K562 (cell line): ENCODE data around the gene RTCB. TPM values are rescaled to one million over a fixed set of nuclear protein-coding genes. Genes with fewer than 3 reads are reported as not detected.
A peak's percentile ranks its signal among the peaks of the same experiment; 100 is the strongest.

ENCODE experiments used
- CEBPB ChIP-seq: fragments of 450-650 bp; IDR thresholded peaks from 2 replicates; pipeline ENCODE4 v1.6.1; 2016; ENCODE audit warnings: missing genetic modification characterization, missing compliant biosample characterization
- ETV1 ChIP-seq: fragments of 450-650 bp; conservative IDR thresholded peaks from 2 replicates; pipeline ENCODE4 v1.6.1; 2016; ENCODE audit warnings: missing genetic modification characterization, control low read depth, low read depth, missing compliant biosample characterization
- MTA3 ChIP-seq: fragments of 450-650 bp; formaldehyde crosslinking; IDR thresholded peaks from 2 replicates; pipeline ENCODE4 v1.6.1; 2017; ENCODE audit warnings: mild to moderate bottlenecking, borderline replicate concordance
- NRF1 ChIP-seq, 2 experiments: fragments of 450-650 bp; IDR thresholded peaks in 1 of 2; conservative IDR thresholded peaks in 1 of 2; 2 replicates each; pipeline ENCODE4 v1.6.1; 2014; ENCODE audit warnings: mild to moderate bottlenecking in 2 of 2
- NUFIP1 ChIP-seq: fragments of 450-650 bp; IDR thresholded peaks from 2 replicates; pipeline ENCODE4 v1.6.1; 2018; ENCODE audit not compliant: partially characterized antibody
- POLR2AphosphoS5 ChIP-seq: IDR thresholded peaks from 2 replicates; pipeline ENCODE4 v1.6.1; 2011; ENCODE audit warnings: mild to moderate bottlenecking, low read depth, low read length, moderate library complexity; ENCODE audit not compliant: control insufficient read depth, insufficient read depth
- PTBP1 ChIP-seq: fragments of 200-400 bp; formaldehyde crosslinking; IDR thresholded peaks from 2 replicates; pipeline ENCODE4 v1.6.1; 2017; ENCODE audit warnings: low read depth, low read length
- YY1 ChIP-seq, 3 experiments: IDR thresholded peaks; 2 replicates each; pipeline ENCODE4 v1.6.1; 2011; ENCODE audit warnings: low read length in 2 of 3, mild to moderate bottlenecking in 2 of 3, moderate library complexity in 2 of 3, borderline replicate concordance in 1 of 3, control low read depth in 1 of 3, low read depth in 1 of 3; ENCODE audit not compliant: insufficient read depth in 3 of 3, insufficient replicate concordance in 2 of 3, control insufficient read depth in 1 of 3, insufficient read length in 1 of 3; ENCODE audit errors: extremely low read depth in 1 of 3
- ZNF133 ChIP-seq: fragments of 250-450 bp; sonication (Bioruptor Pico); IDR thresholded peaks from 2 replicates; pipeline ENCODE4 v1.4.0; 2020; ENCODE audit warnings: mild to moderate bottlenecking
- polyA plus RNA-seq, 8 experiments: library from polyadenylated mRNA; depleted of rRNA in 4 of 8; stranded (reverse) in 5 of 8; unstranded in 3 of 8; fragments of >200 nt; fragmentation: Nextera tagmentation in 2 of 8; fragmentation: Illumina TruSeq in 1 of 8; extraction: Ambion mirVana in 2 of 8; extraction: Trizol in 1 of 8; gene quantifications; 2 replicates each; pipeline versions ENCODE4 v1.2.1 to v1.2.3, GENCODE V29; 2011 to 2014; ENCODE audit warnings: inconsistent platforms in 1 of 8, missing spikeins in 1 of 8
- total RNA-seq, 7 experiments: library from RNA; depleted of rRNA in 6 of 7; stranded (reverse); fragments of >200 nt in 6 of 7; fragmentation: Illumina TruSeq in 2 of 7; extraction: Trizol in 2 of 7; gene quantifications; 2 replicates each; pipeline versions ENCODE4 v1.2.1 to v1.2.3, GENCODE V29; 2011 to 2021; ENCODE audit warnings: low replicate concordance in 1 of 7
- TF ChIP-seq, protein P1 (sequence below): fragments of 450-650 bp; IDR thresholded peaks from 2 replicates; pipeline ENCODE4 v1.6.1; 2017; ENCODE audit warnings: mild to moderate bottlenecking, moderate library complexity
- TF ChIP-seq, protein P2 (sequence below): fragments of 450-650 bp; IDR thresholded peaks from 2 replicates; pipeline ENCODE4 v1.6.1; 2016; ENCODE audit warnings: low read depth
- TF ChIP-seq, protein P3 (sequence below): fragments of 250-450 bp; sonication (Bioruptor Pico); IDR thresholded peaks from 2 replicates; pipeline ENCODE4 v1.9.0; 2021; ENCODE audit warnings: mild to moderate bottlenecking, inconsistent platforms
- TF ChIP-seq, protein P4 (sequence below): sonication (generic); formaldehyde crosslinking; IDR thresholded peaks from 2 replicates; pipeline ENCODE4 v1.8.0; 2022; ENCODE audit warnings: missing genetic modification reagents, mild to moderate bottlenecking, borderline replicate concordance

The RTCB gene
- total and polyA plus RNA-seq, 9 of the 15 experiments (the other 6 are each of a cell fraction or from before 2014, with no cell fraction given) = 80.3 to 269 (median 92.3) TPM

DNA sequence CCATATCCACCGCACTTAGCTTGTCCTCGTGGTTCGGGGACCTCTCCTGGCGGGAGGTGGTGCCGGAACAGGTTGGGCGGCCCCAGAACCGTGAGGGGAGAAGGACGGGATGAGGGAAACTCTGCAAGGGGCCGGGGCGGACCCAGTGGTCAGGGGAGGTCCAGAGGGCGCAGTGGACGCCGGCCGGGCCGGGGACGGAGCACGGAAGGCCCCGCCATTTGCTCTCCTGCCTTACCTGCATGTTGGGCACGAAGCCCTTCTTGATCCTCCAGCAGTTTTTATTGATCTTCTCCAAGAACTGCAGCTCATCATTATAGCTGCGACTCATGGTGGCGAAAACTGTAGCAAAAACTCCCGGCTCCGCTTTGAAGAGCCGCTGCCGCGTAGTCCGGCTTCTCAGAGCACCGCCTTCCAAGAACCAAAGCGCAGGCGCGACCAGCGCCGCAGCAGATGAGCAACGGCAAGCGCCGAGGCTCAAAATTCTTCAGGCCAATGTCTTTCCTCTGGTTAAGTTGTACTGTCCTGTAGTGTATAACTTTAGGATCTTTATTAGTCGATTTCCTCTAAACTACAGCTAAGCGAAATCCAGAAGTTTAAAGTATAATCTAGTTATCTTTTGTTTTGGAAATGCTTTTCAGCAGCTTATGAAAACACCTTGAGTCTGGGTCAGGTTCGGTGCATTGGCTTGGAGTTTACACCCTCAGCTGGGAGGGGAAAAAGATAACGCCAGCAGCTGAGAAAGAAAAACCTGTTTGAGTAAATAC is at the start of gene RTCB (continued):
- TF ChIP-seq, protein P1, sequence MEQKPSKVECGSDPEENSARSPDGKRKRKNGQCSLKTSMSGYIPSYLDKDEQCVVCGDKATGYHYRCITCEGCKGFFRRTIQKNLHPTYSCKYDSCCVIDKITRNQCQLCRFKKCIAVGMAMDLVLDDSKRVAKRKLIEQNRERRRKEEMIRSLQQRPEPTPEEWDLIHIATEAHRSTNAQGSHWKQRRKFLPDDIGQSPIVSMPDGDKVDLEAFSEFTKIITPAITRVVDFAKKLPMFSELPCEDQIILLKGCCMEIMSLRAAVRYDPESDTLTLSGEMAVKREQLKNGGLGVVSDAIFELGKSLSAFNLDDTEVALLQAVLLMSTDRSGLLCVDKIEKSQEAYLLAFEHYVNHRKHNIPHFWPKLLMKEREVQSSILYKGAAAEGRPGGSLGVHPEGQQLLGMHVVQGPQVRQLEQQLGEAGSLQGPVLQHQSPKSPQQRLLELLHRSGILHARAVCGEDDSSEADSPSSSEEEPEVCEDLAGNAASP = no peak
- TF ChIP-seq, protein P2, sequence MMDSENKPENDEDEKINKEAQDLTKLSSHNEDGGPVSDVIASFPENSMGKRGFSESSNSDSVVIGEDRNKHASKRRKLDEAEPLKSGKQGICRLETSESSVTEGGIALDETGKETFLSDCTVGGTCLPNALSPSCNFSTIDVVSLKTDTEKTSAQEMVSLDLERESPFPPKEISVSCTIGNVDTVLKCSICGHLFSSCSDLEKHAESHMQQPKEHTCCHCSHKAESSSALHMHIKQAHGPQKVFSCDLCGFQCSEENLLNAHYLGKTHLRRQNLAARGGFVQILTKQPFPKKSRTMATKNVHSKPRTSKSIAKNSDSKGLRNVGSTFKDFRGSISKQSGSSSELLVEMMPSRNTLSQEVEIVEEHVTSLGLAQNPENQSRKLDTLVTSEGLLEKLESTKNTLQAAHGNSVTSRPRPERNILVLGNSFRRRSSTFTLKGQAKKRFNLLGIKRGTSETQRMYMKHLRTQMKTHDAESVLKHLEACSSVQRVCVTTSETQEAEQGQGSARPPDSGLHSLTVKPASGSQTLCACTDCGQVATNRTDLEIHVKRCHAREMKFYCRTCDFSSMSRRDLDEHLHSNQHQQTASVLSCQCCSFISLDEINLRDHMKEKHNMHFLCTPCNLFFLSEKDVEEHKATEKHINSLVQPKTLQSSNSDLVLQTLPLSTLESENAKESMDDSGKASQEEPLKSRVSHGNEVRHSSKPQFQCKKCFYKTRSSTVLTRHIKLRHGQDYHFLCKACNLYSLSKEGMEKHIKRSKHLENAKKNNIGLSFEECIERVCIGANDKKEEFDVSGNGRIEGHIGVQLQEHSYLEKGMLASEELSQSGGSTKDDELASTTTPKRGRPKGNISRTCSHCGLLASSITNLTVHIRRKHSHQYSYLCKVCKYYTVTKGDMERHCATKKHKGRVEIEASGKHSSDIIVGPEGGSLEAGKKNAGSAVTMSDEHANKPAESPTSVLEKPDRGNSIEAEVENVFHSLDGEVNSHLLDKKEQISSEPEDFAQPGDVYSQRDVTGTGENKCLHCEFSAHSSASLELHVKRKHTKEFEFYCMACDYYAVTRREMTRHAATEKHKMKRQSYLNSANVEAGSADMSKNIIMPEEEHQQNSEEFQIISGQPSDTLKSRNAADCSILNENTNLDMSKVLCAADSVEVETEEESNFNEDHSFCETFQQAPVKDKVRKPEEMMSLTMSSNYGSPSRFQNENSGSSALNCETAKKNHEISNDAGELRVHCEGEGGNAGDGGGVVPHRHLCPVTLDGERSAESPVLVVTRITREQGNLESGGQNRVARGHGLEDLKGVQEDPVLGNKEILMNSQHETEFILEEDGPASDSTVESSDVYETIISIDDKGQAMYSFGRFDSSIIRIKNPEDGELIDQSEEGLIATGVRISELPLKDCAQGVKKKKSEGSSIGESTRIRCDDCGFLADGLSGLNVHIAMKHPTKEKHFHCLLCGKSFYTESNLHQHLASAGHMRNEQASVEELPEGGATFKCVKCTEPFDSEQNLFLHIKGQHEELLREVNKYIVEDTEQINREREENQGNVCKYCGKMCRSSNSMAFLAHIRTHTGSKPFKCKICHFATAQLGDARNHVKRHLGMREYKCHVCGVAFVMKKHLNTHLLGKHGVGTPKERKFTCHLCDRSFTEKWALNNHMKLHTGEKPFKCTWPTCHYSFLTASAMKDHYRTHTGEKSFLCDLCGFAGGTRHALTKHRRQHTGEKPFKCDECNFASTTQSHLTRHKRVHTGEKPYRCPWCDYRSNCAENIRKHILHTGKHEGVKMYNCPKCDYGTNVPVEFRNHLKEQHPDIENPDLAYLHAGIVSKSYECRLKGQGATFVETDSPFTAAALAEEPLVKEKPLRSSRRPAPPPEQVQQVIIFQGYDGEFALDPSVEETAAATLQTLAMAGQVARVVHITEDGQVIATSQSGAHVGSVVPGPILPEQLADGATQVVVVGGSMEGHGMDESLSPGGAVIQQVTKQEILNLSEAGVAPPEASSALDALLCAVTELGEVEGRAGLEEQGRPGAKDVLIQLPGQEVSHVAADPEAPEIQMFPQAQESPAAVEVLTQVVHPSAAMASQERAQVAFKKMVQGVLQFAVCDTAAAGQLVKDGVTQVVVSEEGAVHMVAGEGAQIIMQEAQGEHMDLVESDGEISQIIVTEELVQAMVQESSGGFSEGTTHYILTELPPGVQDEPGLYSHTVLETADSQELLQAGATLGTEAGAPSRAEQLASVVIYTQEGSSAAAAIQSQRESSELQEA = peak; percentile 94
- no peak for TF ChIP-seq ETV1
- TF ChIP-seq, protein P3, sequence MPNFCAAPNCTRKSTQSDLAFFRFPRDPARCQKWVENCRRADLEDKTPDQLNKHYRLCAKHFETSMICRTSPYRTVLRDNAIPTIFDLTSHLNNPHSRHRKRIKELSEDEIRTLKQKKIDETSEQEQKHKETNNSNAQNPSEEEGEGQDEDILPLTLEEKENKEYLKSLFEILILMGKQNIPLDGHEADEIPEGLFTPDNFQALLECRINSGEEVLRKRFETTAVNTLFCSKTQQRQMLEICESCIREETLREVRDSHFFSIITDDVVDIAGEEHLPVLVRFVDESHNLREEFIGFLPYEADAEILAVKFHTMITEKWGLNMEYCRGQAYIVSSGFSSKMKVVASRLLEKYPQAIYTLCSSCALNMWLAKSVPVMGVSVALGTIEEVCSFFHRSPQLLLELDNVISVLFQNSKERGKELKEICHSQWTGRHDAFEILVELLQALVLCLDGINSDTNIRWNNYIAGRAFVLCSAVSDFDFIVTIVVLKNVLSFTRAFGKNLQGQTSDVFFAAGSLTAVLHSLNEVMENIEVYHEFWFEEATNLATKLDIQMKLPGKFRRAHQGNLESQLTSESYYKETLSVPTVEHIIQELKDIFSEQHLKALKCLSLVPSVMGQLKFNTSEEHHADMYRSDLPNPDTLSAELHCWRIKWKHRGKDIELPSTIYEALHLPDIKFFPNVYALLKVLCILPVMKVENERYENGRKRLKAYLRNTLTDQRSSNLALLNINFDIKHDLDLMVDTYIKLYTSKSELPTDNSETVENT = no peak
- TF ChIP-seq POLR2AphosphoS5 = peak; percentile 54; the same call in 1 of the 2 replicates
- no peak for TF ChIP-seq ZNF133 (CRISPR knock-in tag)
- TF ChIP-seq YY1 (IDR thresholded peaks at IDR 0.05; ENCODE audit: borderline replicate concordance in 1 of 3, control insufficient read depth in 1 of 3, extremely low read depth in 1 of 3, insufficient read depth in 3 of 3, insufficient read length in 1 of 3, insufficient replicate concordance in 2 of 3, low read depth in 1 of 3, low read length in 2 of 3) = peak in 1 of 3 experiments; percentile 32
- no peak for TF ChIP-seq PTBP1
- no peak for TF ChIP-seq CEBPB (tag)
- peak; percentile 98 for TF ChIP-seq MTA3
- TF ChIP-seq NUFIP1 = no peak
- TF ChIP-seq, protein P4, sequence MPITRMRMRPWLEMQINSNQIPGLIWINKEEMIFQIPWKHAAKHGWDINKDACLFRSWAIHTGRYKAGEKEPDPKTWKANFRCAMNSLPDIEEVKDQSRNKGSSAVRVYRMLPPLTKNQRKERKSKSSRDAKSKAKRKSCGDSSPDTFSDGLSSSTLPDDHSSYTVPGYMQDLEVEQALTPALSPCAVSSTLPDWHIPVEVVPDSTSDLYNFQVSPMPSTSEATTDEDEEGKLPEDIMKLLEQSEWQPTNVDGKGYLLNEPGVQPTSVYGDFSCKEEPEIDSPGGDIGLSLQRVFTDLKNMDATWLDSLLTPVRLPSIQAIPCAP (CRISPR knock-in tag) = no peak
- peak; percentile 92 to 93 for TF ChIP-seq NRF1 (conservative IDR thresholded peaks at IDR 0.05 in 1 of 2, IDR thresholded peaks at IDR 0.05 in 1 of 2)
